NB4 (cell line): ENCODE data around the gene PTEN.

Source experiments
- CTCF ChIP-seq: IDR thresholded peaks from one replicate; pipeline ENCODE4 v1.5.1; 2012; ENCODE audit warnings: low read depth, low read length
- MAX ChIP-seq: IDR thresholded peaks from 2 replicates; pipeline ENCODE4 v1.6.1; 2011; ENCODE audit warnings: low read depth, low read length
- POLR2A ChIP-seq: IDR thresholded peaks from 2 replicates; pipeline ENCODE4 v1.6.1; 2011; ENCODE audit warnings: mild to moderate bottlenecking; ENCODE audit not compliant: insufficient read length; ENCODE audit errors: extremely low read depth

- TF ChIP-seq CTCF (no peak), POLR2A (no peak), MAX (no peak)
Measured at GRCh38 chr10:87961314-87961713, 97.9 kb downstream of the PTEN start.
